Measurements from ENCODE around the gene PALLD. TPM values are rescaled to one million over a fixed set of nuclear protein-coding genes. Genes with fewer than 3 reads are reported as not detected.
A peak's percentile ranks its signal among the peaks of the same experiment; 100 is the strongest.

The PALLD gene
- total RNA-seq, 1 experiment from 2014 or later, result 176 TPM

DNA sequence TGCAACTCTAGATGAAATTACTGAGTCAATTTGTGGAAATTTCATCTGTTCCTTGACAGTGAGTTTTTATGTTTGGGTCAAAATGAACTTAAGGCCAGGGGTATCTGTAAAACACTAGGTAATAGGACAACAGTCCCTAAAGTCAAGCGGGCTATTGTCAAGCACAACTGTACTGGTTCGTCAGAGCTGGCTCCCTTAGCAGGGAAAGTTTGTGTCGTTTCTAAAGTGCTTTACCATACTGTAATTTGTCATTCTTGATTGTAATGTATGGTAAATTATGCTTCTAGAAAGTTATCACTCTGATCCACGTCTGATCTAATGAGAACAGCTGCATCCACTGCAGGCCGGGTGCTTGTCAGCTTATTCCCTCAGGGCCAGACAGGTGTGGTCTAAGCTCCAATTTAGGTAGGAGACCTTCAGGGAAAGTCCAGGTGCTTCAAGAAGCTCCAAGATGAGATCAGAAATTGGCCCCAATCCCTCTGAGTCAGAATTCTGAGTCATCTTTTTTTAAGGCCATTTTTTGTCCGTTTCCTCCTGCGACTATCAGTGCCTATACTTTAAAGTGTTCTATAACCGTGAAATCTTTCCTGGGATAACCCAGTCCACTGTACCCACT lies 92.2 kb downstream of the PALLD start:
- peak; percentile 88 for DNase-seq (ENCODE audit: low read depth)

DNA sequence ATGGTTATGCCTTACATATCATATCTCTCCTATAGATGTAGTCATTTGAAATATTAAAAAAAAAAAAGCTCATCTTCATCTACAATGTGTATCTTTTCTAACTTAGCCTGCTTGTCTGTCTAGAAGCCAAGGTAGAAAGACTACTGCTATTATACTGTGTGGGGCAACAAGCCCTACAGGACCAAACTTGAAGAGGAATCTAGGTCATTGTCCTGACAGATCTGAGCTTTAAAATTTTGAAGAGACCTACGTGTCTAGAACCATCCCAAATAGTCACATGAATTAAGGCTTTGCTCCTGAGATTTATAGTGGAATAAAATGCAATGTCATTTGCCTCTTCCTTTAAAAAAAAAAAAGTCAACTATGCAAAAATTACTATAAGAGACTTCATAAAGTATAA lies 95.8 kb downstream of the PALLD start:
- no peak for DNase-seq (ENCODE audit: low read depth)

DNA sequence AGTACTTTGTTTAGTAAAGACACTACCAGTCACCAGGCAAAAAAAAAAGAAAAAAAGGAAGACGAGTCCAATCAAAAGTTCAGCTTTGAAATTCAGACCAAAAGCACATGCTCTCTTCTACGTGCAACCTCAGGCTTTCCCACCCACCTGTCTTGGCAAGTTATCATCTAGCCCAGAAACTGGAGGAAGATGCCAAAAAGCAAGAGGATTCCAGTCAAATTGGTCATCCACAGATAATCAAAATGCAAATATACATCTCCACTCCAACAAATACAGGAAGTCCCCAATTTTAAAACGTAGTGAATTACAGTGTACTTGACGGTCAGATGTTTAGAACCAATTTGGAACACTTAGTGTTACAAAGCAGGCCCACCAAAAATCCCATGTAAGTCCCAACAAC lies 96.5 kb downstream of the PALLD start:
- no peak for DNase-seq (ENCODE audit: low read depth)

DNA sequence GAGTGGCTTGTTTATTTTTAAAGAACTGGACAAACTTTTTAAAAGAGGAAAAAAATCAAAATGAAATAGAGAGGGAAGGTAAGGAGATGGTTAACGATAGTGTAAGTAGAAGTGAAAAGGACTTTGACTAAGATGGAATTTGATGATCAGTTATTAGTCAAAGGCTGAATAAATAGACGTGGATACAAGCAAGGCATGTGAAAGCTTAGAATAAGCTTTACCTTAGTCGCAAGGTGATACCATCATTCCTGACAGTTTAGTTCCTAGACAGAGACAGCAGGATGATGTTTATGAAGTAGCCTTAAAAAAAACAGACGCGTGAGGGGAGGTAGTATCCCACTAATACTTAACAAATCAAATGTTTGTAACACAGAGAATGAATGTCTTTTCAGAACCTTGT lies 97.3 kb downstream of the PALLD start:
- no peak for DNase-seq (ENCODE audit: low read depth)

DNA sequence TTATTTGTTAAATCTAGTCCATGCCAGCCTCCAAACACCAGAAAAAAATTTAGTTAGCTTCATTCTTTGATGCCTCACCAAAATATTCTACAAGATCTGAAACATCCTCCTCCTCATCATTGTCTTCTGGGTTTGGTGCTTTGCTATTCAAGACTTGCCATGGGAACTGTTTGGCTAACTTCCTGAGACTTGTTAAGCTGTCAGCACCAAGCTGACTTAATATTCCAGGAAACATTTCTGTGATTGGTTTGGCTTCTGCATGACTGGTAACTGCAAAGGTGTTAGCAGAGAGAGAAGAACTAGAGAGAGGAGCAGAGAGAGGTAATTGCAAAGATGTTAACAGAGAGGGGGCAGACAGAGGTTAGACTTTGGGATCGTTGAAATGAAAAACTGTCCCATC lies 101.3 kb downstream of the PALLD start:
- no peak for DNase-seq (ENCODE audit: low read depth)

DNA sequence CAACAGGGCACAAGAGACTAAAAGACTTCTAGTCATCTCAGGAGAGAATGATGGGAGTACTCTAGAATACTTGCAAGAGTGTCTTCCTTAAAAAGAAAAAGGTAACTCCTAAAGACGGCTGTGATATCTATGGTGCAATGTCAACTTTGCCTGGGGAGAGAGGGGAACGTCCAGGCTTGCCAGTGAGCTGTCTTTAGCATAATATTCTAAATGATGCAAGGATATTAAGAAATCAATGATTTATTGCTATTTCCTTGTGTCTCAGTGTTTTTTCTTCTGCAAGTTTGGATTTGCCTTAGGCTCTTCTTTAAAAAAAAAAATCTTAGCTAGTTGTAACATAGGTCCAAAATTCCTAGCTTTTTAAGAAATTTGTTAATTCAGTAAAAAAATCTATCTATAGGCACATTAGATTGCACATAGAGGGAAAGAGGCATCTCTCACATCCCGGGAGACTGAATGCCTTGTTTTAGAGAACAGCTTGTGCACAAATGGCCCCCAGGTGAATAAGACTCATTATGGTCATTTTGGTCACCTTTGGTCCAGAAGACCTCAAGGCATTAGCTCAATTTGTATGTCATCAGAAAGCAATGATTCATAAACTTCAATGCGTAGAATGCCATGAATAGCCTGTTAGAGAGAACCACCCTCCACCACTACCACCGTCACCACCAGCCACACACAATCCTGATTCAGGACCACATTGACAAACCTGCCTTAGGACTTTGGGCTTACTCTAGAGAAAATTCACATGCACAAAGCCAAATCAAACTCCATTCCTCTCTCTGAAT lies 104.1 kb downstream of the PALLD start:
- DNase-seq (ENCODE audit: low read depth), result no peak

DNA sequence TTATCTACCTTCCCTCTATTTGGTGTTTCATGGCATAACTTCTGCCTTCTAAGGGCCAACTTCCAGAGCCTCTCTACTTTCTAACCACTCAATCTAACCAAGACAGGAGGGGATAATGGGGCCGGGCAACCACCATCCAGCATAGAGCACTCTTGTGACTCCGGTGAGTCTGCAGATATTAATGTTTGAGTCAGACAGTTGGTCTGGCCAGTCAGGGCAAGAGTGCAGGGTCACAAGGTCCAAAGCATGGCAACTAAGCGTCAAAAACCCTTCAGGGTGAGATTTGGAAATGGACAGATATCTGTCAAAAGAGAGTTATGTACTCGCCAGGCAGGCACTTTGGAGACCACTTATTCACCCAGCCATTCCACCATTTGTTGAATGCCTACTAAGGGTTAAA lies 105.0 kb downstream of the PALLD start:
- no peak for DNase-seq (ENCODE audit: low read depth)

DNA sequence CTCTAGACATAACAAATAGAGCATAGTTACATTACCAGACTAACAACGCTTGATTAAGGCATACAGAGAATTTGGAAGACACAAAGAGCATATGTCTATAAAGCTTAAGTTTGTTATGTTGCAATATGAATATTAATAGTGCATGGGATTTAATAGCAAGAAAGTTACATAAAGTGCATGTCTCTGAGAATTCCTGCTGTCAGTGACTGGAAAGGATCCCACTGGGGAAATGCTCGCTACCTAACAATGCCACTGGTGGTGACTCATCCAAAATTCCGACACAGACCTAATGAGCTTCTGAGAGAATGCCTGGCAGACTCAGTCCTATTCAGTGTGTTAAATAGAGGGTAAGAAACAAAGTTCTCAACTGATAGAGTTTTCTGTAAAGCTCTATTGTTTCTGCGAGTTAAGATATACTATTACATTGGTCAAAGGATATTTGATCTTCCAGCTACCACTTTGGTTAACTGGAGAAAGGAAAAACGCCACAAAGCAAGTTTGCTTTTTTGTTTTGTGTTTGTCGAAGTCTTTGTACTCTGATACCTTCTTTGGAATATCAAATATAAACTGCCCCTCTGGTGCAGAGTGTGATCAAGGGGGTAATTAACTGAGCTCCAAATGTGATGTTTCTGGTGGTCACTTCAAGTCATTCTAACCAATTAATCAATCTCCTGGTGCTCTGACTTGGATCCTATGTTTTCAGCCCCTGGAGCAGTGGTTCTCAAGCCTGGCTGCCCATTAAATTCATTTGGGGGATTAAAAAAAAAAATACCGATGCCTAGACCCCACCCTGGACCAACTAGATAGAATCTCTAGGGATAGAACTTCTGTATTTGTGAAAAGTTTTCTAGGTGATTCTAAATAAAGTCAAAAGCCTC lies 107.9 kb downstream of the PALLD start:
- peak; percentile 91 for DNase-seq (ENCODE audit: low read depth)

DNA sequence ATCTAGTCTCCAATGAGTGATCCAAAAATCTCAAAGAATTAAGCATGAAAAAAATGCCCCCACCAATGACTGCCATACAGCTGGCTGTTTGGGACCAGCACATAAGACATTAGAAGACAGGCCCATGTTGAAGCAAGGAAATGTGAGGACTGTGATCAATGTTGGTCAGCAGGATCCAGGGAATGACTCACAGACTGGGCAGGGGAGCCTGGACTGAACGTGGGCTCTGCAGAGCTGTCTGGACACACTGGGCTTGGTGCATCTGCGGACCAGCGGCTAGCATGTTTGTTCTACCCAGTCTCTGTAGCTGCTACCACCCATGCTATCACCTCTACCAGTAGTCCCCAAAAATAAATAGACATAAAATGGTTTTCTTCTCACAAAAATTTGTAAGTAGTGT lies 108.6 kb downstream of the PALLD start:
- DNase-seq (ENCODE audit: low read depth), result peak; percentile 90

DNA sequence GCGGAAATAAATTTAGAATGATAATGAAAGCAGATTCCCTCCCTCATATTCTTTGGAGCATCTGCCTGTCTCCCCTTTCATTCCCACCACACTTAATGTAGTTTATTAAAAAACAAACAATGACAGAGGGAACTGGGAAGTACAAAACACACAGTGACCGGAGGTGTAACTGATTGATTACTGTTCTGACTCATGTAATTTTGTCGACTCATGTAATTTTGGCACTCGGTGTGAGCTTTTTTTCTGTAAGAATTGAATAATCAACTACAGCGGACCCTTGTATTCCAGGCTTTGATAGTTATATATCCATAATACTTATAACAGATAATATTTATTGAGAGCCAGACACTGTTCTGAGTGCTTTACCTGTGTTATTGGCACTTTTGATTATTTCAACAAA lies 110.4 kb downstream of the PALLD start:
- DNase-seq (ENCODE audit: low read depth), result no peak

DNA sequence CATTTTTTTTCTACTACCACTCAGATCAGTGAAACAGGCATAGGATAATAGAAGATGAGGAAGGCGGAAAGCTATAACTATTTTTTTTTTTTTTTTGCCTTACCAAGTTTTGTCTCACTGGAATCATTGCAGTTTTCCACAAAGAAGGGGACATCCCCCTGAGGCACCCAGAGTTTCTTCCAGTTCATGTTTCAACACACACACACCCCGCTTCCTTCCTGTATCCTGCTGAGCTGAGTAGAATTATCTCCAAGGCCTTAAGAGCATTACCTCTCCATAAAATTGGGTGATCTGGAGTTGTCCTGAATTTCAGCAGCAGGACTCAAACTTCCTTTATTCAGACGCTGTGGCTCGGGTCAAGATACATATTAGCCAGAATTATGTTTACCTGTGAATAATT lies 111.9 kb downstream of the PALLD start:
- DNase-seq (ENCODE audit: low read depth), result no peak

DNA sequence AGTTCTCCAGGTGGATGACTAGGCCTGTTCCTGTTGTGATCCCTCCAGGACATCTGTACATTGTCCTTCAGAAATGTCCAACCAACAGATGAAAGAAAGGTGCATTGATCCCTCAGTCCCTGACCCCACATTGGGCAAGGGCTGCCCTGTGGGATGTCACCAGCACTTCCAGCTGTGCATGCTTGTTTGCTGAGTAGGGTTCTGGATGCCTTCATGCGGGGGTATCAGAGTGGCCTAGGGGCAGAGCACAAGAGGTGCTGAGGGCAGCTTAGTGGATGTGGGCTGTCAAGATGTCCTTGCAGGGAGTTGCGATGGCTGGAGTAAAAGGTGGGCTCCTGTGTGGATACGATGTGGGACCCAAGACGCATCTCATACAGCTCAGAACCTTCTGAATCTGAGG lies 112.5 kb downstream of the PALLD start:
- no peak for DNase-seq (ENCODE audit: low read depth)

DNA sequence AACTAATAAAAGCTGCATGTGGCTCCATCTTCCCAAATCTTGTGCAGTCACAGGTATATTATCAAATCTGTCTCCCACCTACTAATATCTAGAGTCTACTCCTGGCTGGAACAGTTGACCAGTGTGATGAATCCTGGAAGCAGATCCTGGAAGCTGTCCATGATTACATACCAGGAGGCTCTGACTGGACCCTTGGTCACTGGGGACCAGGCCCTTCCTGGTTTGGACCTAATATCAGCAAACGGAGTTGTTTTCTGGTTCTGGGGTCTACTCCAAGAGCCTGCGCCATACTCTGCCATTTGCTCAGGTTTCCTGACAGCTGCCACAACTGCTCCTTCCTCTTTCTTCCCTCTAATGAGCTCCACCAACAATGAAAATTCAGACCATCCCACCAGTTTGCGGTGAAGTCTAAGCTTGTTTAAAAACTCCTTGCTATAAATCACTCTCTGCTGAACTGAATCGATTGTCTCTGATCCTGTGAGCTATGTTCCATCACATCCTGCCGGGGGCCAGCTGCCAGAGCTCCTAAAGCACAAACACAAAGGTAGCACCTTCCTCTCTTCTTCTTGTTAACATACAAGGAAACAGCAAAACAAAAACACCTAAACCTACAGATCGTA lies 114.2 kb downstream of the PALLD start:
- DNase-seq (ENCODE audit: low read depth), result peak; percentile 49

DNA sequence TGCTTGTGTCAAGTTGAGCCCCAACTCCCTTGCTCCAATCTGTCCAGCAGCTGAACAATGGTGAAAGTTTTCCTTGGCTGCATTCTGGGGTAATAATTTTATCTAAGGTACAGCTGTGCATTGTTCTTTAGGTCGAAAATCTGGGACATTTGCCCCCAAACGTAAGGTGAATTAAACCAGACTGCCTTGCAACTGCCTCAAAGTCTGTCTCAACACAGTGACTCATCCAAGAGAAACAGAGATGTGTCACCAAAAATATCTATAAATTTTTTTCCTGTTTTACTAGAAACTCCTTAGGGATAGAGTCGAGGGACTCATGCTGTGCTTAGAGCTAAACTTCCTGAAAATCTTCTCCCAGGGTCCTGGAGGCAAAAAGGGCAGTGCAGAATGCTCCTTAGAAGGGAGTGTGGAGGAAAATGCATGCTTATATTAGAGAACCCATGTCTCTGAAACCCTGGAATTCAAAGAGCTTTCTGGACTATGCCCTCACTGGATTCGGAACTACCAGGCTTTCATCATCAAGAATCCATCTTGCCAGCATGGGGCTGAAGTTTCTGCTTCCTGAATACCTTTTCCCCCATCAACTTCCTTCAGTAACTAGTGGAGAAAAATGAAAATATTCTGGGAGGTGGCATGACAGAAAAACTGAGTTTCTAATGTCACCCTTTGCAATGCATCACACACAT lies 115.7 kb downstream of the PALLD start:
- DNase-seq (ENCODE audit: low read depth), result peak; percentile 81

DNA sequence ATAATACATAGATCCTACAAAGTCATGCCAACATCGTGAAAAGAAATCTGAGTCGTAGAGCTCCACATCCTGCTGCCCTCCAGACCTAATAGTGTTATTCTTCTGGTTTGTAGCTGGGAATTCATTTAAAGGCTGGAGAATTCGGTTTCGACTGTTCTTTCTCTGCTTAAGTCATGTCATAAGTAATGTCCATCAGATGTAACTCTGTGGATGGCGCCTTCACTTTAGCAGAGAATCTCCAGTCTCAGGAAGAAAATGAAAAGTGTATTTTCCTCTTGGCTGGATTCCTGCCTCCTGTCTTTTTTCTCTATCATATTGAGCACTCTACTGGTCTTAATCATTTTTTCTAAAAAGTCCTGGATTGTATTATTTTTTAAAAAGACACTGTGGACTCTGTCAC lies 117.0 kb downstream of the PALLD start:
- DNase-seq (ENCODE audit: low read depth), result no peak

DNA sequence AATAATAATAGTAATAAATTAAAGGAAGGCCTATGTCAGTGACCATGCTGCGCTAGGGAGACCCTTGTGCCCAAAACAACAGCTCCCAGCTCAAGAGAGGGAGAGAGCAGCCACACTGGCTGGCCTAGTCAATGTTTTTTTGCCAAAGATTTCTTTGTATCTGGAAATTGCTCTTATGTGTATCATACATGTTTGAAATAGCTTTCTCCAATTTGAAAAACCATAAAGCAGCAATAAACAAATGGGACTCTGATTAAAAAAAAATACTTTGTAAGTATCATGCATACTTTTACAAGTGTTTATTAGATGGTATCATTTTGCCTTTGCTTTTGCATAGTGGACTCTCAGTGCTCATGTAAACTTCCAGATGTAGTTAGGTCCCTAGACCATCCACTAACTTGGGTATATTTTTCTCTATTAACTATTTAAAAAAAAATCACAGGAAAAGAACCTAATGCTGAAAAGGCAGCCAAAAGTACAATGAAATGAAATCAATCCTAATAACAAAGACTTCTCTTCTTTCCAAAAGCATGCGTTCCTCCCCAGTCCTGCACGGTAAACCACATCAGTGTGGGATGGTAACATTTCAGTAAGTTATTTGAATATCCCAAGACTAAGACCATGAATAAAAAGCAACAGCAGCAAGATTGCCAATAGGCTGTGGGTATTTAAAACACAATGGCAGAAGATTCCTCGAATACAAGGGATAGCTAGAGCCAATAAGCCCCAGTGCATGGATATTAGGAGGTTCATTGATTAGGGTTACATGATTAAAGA lies 117.6 kb downstream of the PALLD start:
- DNase-seq (ENCODE audit: low read depth), result peak; percentile 54

DNA sequence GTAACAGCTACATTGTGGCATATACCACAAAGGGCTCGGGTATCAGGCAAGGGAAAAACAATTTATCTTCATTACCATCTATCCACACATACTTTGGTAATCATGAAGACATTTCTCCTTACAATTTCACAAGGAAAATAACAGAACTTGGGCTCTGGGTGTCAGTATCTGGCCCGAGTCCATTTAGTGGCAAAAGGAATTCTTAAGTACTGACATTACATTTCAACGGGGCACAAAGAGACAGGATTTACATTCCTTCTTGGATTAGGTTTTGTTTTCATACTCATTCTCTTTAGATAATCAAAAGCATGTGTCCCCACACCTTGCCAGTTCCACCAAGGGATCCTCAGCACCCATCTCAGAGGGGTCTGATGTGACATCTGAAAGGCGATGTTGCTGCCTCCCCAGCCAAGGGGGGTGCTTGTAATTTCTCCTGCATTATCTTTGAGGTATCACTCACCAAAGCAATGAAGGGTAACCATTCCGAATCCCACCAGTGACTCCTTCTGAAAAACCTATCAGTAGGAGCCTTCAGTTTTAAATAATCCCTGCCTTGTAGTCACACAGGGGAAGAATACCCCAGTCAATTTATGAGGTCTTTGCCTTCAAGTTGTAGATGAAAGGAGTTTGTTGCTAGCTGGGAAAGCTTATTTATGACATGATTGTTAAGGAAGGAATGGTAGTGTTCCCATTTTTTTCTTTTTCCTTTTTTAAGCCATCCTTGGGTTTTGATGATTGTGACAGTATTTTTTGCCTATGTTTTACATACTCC lies 118.6 kb downstream of the PALLD start:
- DNase-seq (ENCODE audit: low read depth), result peak; percentile 86

DNA sequence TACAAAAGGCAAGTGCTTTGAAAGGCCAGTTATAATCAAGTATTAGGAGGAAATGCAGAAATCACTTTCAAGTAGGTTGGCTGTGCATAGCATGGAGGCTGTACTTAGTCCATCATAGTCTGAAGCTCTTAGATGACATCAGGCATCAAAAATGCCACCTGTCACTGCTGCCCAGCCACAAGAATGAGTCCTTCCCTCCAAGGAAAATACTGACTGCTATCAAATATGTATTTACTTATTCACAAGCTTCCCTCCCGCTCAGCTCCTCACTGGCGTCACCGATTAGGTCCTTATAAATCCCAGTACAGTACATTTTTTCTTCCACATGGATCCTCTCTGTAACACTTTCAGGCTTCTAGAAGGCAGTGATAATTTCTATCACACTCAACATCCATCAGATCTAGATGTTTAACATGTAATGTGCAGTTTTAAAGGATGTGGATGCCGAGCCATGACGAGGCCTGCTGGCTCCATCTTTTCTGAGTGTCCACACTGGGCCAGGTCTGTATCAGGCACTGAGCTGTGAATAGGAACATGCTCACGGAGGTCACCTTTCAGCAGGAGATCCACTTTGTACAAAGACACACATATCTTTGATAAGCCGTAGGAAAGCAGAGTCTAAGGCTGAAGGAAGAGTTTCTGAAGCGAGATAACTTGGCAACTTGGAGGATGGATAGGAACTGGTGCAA lies 121.9 kb downstream of the PALLD start:
- peak; percentile 95 for DNase-seq (ENCODE audit: low read depth)

DNA sequence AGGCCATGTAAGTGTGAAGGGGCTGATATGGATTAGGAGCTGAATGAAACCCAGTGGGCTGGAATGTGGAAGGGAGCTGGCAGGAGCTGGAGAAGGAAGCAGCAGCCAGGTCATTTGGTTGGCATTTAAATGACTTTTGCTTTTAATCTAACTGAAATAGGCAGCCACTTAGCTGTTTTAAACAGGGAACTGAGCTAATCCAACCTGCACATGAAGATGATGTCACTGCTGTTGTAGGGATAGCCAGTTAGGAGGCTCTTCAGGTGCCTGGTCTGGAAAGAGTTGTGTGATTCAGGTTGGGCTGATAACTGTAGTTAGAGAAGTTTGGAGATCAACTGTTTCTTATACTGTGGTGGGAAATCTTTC lies 122.4 kb downstream of the PALLD start:
- peak; percentile 59 for DNase-seq (ENCODE audit: low read depth)
